ENCODE results near the gene ATP8B3.

Gene ATP8B3

DNA sequence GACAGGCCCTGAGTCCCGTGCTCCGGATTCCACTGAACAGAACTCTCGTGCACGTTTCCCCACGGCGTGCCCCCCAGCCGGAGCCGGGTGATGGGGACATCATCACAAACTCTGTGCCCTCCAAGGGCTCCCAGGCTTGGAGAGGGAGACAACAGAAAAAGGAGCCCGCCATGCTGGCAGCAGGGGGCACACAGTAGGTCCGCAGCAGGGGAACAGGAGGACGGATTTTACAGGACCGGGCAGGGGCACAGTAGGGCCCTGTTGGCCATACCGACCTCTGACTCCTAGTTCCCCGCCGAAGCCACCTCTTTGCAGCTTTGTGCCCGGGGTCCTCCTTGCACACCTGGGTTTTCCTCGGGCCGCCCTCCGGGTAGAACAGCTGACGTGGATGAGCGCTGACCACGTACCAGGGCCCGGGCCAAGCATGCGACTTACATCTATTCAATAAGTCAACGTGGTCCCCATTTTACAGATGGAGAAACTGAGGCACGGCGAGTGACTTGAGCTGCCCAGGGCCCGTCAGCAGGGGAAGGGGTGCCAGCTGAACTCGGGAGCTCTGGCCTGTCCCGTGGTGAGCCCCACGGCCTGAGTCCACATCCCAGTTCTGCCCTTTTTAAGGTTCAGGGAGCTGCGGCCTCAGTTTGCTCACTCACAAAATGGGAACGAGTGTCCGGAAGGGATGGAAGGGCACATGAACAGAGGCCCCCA is 68.9 kb downstream of the ATP8B3 start:
- no peaks in the 10 kb centered on the region for H3K9me2 ChIP-seq (replicated peaks; ENCODE audit: insufficient read depth, low read length)
- H3K4me2 ChIP-seq (ENCODE audit: low read depth, low read length, poor library complexity, severe bottlenecking) = no peak overlapping the region
- no peak overlapping the region for H3K9ac ChIP-seq (ENCODE audit: low read length)
- H3K27me3 ChIP-seq (ENCODE audit: low read length) = no peaks in the 10 kb centered on the region
- H3K36me3 ChIP-seq (ENCODE audit: low read length) = no peaks in the 10 kb centered on the region
- no peaks in the 10 kb centered on the region for H3F3A ChIP-seq (ENCODE audit: insufficient read depth)
- H3K27ac ChIP-seq (ENCODE audit: low read depth, low read length) = no peak overlapping the region
- no peaks in the 10 kb centered on the region for H3K79me2 ChIP-seq (ENCODE audit: insufficient read depth, low read length)
- TF ChIP-seq, protein P1, sequence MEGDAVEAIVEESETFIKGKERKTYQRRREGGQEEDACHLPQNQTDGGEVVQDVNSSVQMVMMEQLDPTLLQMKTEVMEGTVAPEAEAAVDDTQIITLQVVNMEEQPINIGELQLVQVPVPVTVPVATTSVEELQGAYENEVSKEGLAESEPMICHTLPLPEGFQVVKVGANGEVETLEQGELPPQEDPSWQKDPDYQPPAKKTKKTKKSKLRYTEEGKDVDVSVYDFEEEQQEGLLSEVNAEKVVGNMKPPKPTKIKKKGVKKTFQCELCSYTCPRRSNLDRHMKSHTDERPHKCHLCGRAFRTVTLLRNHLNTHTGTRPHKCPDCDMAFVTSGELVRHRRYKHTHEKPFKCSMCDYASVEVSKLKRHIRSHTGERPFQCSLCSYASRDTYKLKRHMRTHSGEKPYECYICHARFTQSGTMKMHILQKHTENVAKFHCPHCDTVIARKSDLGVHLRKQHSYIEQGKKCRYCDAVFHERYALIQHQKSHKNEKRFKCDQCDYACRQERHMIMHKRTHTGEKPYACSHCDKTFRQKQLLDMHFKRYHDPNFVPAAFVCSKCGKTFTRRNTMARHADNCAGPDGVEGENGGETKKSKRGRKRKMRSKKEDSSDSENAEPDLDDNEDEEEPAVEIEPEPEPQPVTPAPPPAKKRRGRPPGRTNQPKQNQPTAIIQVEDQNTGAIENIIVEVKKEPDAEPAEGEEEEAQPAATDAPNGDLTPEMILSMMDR (IDR thresholded peaks at IDR 0.05; ENCODE audit: insufficient read depth, low read length, poor library complexity, severe bottlenecking) = no peak
- no peak for TF ChIP-seq EZH2phosphoT487 (conservative IDR thresholded peaks at IDR 0.05; ENCODE audit: low read length)
- no peak overlapping the region for H2AFZ ChIP-seq (ENCODE audit: low read depth, low read length, severe bottlenecking)
- no peaks in the 10 kb centered on the region for H4K20me1 ChIP-seq (ENCODE audit: low read depth, low read length)
- no peak overlapping the region for H3K4me3 ChIP-seq (ENCODE audit: insufficient read depth, low read length, poor library complexity, severe bottlenecking)
- no peaks in the 10 kb centered on the region for H3K9me3 ChIP-seq (ENCODE audit: insufficient read depth, low read length)

DNA sequence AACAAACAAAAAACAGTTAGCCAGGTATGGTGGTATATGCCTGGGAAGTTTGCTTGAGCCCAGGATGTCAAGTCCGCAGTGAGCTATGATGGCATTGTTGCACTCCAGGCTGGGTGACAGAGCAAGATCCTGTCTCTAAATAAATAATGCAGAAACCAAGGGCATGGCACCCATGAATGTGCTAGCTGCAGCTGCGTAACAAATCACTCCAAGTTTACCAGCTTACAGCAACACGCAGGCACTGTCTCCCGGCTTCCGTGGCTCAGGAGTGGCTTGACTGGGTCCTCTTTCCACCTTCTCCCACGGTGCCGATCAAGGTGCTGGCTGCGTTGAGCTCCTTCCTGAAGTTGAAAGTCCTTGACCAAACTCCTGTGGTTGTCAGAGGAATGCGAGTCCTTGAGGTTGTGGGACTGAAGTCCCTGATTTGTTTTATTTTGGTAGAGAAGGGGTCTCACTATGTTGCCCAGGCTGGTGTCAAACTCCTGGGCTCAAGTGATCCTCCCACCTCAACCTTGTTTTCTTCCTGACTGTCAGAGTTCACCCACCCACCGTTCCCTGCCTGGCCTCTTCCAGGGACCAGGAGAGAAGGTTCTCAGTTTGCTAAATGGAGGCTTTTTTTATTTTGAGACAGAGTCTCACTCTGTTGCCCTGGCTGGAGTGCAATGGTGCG is 72.0 kb downstream of the ATP8B3 start:
- no peaks in the 10 kb centered on the region for H3K9me2 ChIP-seq (replicated peaks; ENCODE audit: insufficient read depth, low read length)
- no peak overlapping the region for H3K27ac ChIP-seq (ENCODE audit: low read depth, low read length)
- no peaks in the 10 kb centered on the region for H3K27me3 ChIP-seq (ENCODE audit: low read length)
- no peaks in the 10 kb centered on the region for H3F3A ChIP-seq (ENCODE audit: insufficient read depth)
- no peak overlapping the region for H2AFZ ChIP-seq (ENCODE audit: low read depth, low read length, severe bottlenecking)
- H4K20me1 ChIP-seq (ENCODE audit: low read depth, low read length) = no peaks in the 10 kb centered on the region
- H3K9ac ChIP-seq (ENCODE audit: low read length) = no peak overlapping the region
- H3K36me3 ChIP-seq (ENCODE audit: low read length) = no peaks in the 10 kb centered on the region
- no peak for TF ChIP-seq EZH2phosphoT487 (conservative IDR thresholded peaks at IDR 0.05; ENCODE audit: low read length)
- no peak overlapping the region for H3K4me2 ChIP-seq (ENCODE audit: low read depth, low read length, poor library complexity, severe bottlenecking)
- no peak overlapping the region for H3K4me3 ChIP-seq (ENCODE audit: insufficient read depth, low read length, poor library complexity, severe bottlenecking)
- H3K79me2 ChIP-seq (ENCODE audit: insufficient read depth, low read length) = no peaks in the 10 kb centered on the region
- H3K9me3 ChIP-seq (ENCODE audit: insufficient read depth, low read length) = no peaks in the 10 kb centered on the region

DNA sequence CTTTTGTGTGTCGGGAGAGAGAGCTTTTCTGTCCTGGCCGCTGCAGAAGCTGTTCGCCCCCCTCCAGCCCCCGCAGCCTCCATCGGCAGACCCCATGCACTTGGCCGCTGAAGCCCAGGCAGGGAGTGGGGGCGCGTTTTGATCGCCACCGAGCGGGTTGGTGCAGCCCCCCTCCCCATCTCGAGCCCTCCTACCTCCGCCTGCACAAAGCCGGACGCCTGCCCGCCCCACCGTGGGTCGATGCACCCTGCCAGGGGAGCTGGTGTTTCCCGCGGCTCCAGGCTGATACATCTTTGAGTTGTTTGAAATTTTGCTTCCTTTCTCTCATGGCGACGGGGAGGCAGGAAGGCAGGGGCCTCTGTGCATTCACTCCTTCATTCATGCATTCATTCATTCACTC is 75.1 kb downstream of the ATP8B3 start:
- Histone ChIP-seq H3K36me3 (ENCODE audit: low read length) (no peaks in the 10 kb centered on the region), H3K4me2 (ENCODE audit: low read depth, low read length, poor library complexity, severe bottlenecking) (no peak overlapping the region), H3K9ac (ENCODE audit: low read length) (no peak overlapping the region), H2AFZ (ENCODE audit: low read depth, low read length, severe bottlenecking) (no peak overlapping the region), H3K27me3 (ENCODE audit: low read length) (no peaks in the 10 kb centered on the region), H3K27ac (ENCODE audit: low read depth, low read length) (no peak overlapping the region), H3K9me3 (ENCODE audit: insufficient read depth, low read length) (no peaks in the 10 kb centered on the region), H3K79me2 (ENCODE audit: insufficient read depth, low read length) (no peaks in the 10 kb centered on the region), H3F3A (ENCODE audit: insufficient read depth) (no peaks in the 10 kb centered on the region), H3K4me3 (ENCODE audit: insufficient read depth, low read length, poor library complexity, severe bottlenecking) (no peak overlapping the region), H3K9me2 (replicated peaks; ENCODE audit: insufficient read depth, low read length) (no peaks in the 10 kb centered on the region), H4K20me1 (ENCODE audit: low read depth, low read length) (no peaks in the 10 kb centered on the region)
- no peak for TF ChIP-seq EZH2phosphoT487 (conservative IDR thresholded peaks at IDR 0.05; ENCODE audit: low read length)
- TF ChIP-seq, protein P1 (IDR thresholded peaks at IDR 0.05; ENCODE audit: insufficient read depth, low read length, poor library complexity, severe bottlenecking) = no peak

DNA sequence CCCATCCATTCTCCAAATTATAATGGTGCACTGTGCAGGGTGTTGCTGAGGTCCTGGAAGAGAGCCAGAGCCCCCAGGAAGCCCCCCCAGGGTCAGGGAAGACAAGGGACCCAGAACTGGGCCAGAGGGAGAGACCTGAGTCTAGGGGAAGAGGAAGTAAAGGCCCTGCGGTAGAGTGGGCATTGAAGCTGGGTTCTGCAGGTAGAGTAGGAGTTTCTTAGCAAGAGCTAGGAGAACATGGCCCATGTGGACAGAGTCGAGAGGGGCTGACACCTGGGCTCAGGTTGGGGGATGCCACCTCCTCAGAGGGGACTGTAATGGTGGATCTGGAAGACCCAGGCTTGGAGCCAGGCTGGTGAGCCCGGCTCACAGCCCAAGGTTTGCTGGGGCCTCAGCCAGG is 75.8 kb downstream of the ATP8B3 start:
- Histone ChIP-seq H3K27ac (ENCODE audit: low read depth, low read length) (no peak overlapping the region), H3K9me2 (replicated peaks; ENCODE audit: insufficient read depth, low read length) (no peaks in the 10 kb centered on the region), H4K20me1 (ENCODE audit: low read depth, low read length) (no peaks in the 10 kb centered on the region), H3K9me3 (ENCODE audit: insufficient read depth, low read length) (no peaks in the 10 kb centered on the region), H3K9ac (ENCODE audit: low read length) (no peak overlapping the region), H2AFZ (ENCODE audit: low read depth, low read length, severe bottlenecking) (no peak overlapping the region), H3K79me2 (ENCODE audit: insufficient read depth, low read length) (no peaks in the 10 kb centered on the region), H3F3A (ENCODE audit: insufficient read depth) (no peaks in the 10 kb centered on the region), H3K4me3 (ENCODE audit: insufficient read depth, low read length, poor library complexity, severe bottlenecking) (no peak overlapping the region), H3K27me3 (ENCODE audit: low read length) (no peaks in the 10 kb centered on the region), H3K36me3 (ENCODE audit: low read length) (no peaks in the 10 kb centered on the region), H3K4me2 (ENCODE audit: low read depth, low read length, poor library complexity, severe bottlenecking) (no peak overlapping the region)
- TF ChIP-seq, protein P1 (IDR thresholded peaks at IDR 0.05; ENCODE audit: insufficient read depth, low read length, poor library complexity, severe bottlenecking) = no peak
- no peak for TF ChIP-seq EZH2phosphoT487 (conservative IDR thresholded peaks at IDR 0.05; ENCODE audit: low read length)

Data from SU-DHL-6 (cell line).